PC-9 (cell line): ENCODE measurements around the gene LGALS12.
"Not testable (repeated sequence)": the region's sequence is repeated elsewhere in the genome, so short reads cannot be mapped to it uniquely, and the experiment has no call there.

Experiments used
- CTCF ChIP-seq: fragments of 200-600 bp; sonication (generic); conservative IDR thresholded peaks from 2 replicates; pipeline ENCODE4 v1.6.1; 2017; ENCODE audit warnings: mixed run types, antibody characterized with exemption, mild to moderate bottlenecking, moderate library complexity
- EZH2 ChIP-seq: fragments of 200-600 bp; sonication (generic); IDR thresholded peaks from 2 replicates; pipeline ENCODE4 v1.8.0; 2017; ENCODE audit warnings: antibody characterized with exemption, low read depth

- not testable (repeated sequence) for TF ChIP-seq CTCF, EZH2
Measured at GRCh38 chr11:63528729-63529278, 22.9 kb downstream of the LGALS12 start.
